Measurements from ENCODE around the gene PTPRK.

DNA sequence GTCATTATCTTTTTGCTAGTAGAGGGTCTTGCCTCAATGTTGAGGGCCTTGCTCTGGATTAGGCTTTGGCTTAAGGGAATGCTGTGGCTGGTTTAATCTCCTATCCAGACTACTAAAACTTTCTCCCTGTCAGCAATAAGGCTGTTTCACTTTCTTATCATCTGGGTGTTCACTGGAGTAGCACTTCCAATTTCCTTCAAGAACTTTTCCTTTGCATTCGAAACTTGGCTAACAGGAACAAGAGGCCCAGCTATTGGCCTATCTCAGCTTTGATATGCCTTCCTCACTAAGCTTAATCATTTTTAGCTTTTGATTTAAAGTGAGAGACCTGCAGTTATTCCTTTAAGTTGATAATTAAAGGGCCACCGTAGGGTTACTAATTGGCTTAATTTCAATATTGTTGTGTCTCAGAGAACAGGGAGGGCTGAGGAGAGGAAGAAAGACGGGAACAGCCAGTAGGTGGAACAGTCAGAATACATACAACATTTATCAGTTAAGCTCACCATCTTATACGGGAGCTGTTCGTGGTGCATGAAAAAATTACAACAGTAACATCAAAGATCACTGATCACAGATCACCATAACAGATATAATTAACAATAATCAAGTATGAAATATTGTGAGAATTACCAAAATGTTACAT lies 186.7 kb downstream of the PTPRK start:
- TF ChIP-seq, protein P1, sequence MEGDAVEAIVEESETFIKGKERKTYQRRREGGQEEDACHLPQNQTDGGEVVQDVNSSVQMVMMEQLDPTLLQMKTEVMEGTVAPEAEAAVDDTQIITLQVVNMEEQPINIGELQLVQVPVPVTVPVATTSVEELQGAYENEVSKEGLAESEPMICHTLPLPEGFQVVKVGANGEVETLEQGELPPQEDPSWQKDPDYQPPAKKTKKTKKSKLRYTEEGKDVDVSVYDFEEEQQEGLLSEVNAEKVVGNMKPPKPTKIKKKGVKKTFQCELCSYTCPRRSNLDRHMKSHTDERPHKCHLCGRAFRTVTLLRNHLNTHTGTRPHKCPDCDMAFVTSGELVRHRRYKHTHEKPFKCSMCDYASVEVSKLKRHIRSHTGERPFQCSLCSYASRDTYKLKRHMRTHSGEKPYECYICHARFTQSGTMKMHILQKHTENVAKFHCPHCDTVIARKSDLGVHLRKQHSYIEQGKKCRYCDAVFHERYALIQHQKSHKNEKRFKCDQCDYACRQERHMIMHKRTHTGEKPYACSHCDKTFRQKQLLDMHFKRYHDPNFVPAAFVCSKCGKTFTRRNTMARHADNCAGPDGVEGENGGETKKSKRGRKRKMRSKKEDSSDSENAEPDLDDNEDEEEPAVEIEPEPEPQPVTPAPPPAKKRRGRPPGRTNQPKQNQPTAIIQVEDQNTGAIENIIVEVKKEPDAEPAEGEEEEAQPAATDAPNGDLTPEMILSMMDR (conservative IDR thresholded peaks at IDR 0.05): no peak
- no peak for TF ChIP-seq ZFX (IDR thresholded peaks at IDR 0.05)
